ENCODE measurements around the gene TINAG.
A peak's percentile ranks its signal among the peaks of the same experiment; 100 is the strongest.

TINAG gene

GRCh38 chr6:54361188-54361587, 52.9 kb downstream of the TINAG start:
- H3K4me1 ChIP-seq (ENCODE audit: control insufficient read depth, insufficient read depth, low read length, unreplicated experiment), result no peaks in the 10 kb centered on the region
- no peak overlapping the region for H3K4me3 ChIP-seq (ENCODE audit: low read depth, low read length)
- no peaks in the 10 kb centered on the region for H3K79me2 ChIP-seq (ENCODE audit: control insufficient read depth, insufficient read depth, low read length, unreplicated experiment)
- H2AFZ ChIP-seq (ENCODE audit: low read length, unreplicated experiment), result no peak overlapping the region
- H3K27ac ChIP-seq (ENCODE audit: low read depth, low read length), result no peak overlapping the region
- no peaks in the 10 kb centered on the region for H3K36me3 ChIP-seq (ENCODE audit: insufficient read depth, low read length)
- no peaks in the 10 kb centered on the region for H3K27me3 ChIP-seq (ENCODE audit: insufficient read depth, low read length)

GRCh38 chr6:54361734-54362133, 53.5 kb downstream of the TINAG start:
- Histone ChIP-seq H3K36me3 (ENCODE audit: insufficient read depth, low read length) (no peaks in the 10 kb centered on the region), H2AFZ (ENCODE audit: low read length, unreplicated experiment) (no peak overlapping the region), H3K27ac (ENCODE audit: low read depth, low read length) (no peak overlapping the region), H3K27me3 (ENCODE audit: insufficient read depth, low read length) (no peaks in the 10 kb centered on the region), H3K4me1 (ENCODE audit: control insufficient read depth, insufficient read depth, low read length, unreplicated experiment) (no peaks in the 10 kb centered on the region), H3K4me3 (ENCODE audit: low read depth, low read length) (no peak overlapping the region), H3K79me2 (ENCODE audit: control insufficient read depth, insufficient read depth, low read length, unreplicated experiment) (no peaks in the 10 kb centered on the region)

- H2AFZ ChIP-seq (ENCODE audit: low read length, unreplicated experiment), result no peak overlapping the region
These were observed 58.6 kb downstream of the TINAG start for GRCh38 chr6:54366667-54367327.

GRCh38 chr6:54377776-54378175, 69.5 kb downstream of the TINAG start:
- H3K36me3 ChIP-seq (ENCODE audit: insufficient read depth, low read length), result no peaks in the 10 kb centered on the region
- no peaks in the 10 kb centered on the region for H3K4me1 ChIP-seq (ENCODE audit: control insufficient read depth, insufficient read depth, low read length, unreplicated experiment)
- no peaks in the 10 kb centered on the region for H3K27me3 ChIP-seq (ENCODE audit: insufficient read depth, low read length)
- no peak overlapping the region for H2AFZ ChIP-seq (ENCODE audit: low read length, unreplicated experiment)
- H3K4me3 ChIP-seq (ENCODE audit: low read depth, low read length), result no peak overlapping the region
- no peaks in the 10 kb centered on the region for H3K79me2 ChIP-seq (ENCODE audit: control insufficient read depth, insufficient read depth, low read length, unreplicated experiment)
- no peak overlapping the region for H3K27ac ChIP-seq (ENCODE audit: low read depth, low read length)

More at GRCh38 chr6:54366667-54367327, 58.6 kb downstream of the TINAG start:
- Histone ChIP-seq H3K27ac (ENCODE audit: low read depth, low read length) (0 out of 2 replicates have a peak overlapping the region, but pooled peaks have one; percentile 12), H3K4me1 (ENCODE audit: control insufficient read depth, insufficient read depth, low read length, unreplicated experiment) (peaks cover 6% of the 10 kb centered on the region), H3K27me3 (ENCODE audit: insufficient read depth, low read length) (no peaks in the 10 kb centered on the region), H3K4me3 (ENCODE audit: low read depth, low read length) (no peak overlapping the region), H3K79me2 (ENCODE audit: control insufficient read depth, insufficient read depth, low read length, unreplicated experiment) (no peaks in the 10 kb centered on the region), H3K36me3 (ENCODE audit: insufficient read depth, low read length) (no peaks in the 10 kb centered on the region)

- H3K79me2 ChIP-seq (ENCODE audit: control insufficient read depth, insufficient read depth, low read length, unreplicated experiment), result no peaks in the 10 kb centered on the region
- no peak overlapping the region for H3K4me3 ChIP-seq (ENCODE audit: low read depth, low read length)
- no peaks in the 10 kb centered on the region for H3K27me3 ChIP-seq (ENCODE audit: insufficient read depth, low read length)
- H3K36me3 ChIP-seq (ENCODE audit: insufficient read depth, low read length), result no peaks in the 10 kb centered on the region
- no peak overlapping the region for H3K27ac ChIP-seq (ENCODE audit: low read depth, low read length)
- no peak overlapping the region for H2AFZ ChIP-seq (ENCODE audit: low read length, unreplicated experiment)
- no peaks in the 10 kb centered on the region for H3K4me1 ChIP-seq (ENCODE audit: control insufficient read depth, insufficient read depth, low read length, unreplicated experiment)
These were observed 78.1 kb downstream of the TINAG start for GRCh38 chr6:54386295-54386694.

- no peak overlapping the region for H3K4me3 ChIP-seq (ENCODE audit: low read depth, low read length)
- H3K36me3 ChIP-seq (ENCODE audit: insufficient read depth, low read length), result no peaks in the 10 kb centered on the region
- H3K27ac ChIP-seq (ENCODE audit: low read depth, low read length), result no peak overlapping the region
- H2AFZ ChIP-seq (ENCODE audit: low read length, unreplicated experiment), result no peak overlapping the region
- H3K4me1 ChIP-seq (ENCODE audit: control insufficient read depth, insufficient read depth, low read length, unreplicated experiment), result no peaks in the 10 kb centered on the region
- no peaks in the 10 kb centered on the region for H3K27me3 ChIP-seq (ENCODE audit: insufficient read depth, low read length)
- no peaks in the 10 kb centered on the region for H3K79me2 ChIP-seq (ENCODE audit: control insufficient read depth, insufficient read depth, low read length, unreplicated experiment)
These were observed 82.1 kb downstream of the TINAG start for GRCh38 chr6:54390362-54390761.

- H3K4me3 ChIP-seq (ENCODE audit: low read depth, low read length), result no peak overlapping the region
- H3K79me2 ChIP-seq (ENCODE audit: control insufficient read depth, insufficient read depth, low read length, unreplicated experiment), result no peaks in the 10 kb centered on the region
- no peaks in the 10 kb centered on the region for H3K4me1 ChIP-seq (ENCODE audit: control insufficient read depth, insufficient read depth, low read length, unreplicated experiment)
- no peaks in the 10 kb centered on the region for H3K36me3 ChIP-seq (ENCODE audit: insufficient read depth, low read length)
- no peak overlapping the region for H2AFZ ChIP-seq (ENCODE audit: low read length, unreplicated experiment)
- no peaks in the 10 kb centered on the region for H3K27me3 ChIP-seq (ENCODE audit: insufficient read depth, low read length)
- H3K27ac ChIP-seq (ENCODE audit: low read depth, low read length), result no peak overlapping the region
These were observed 83.3 kb downstream of the TINAG start for GRCh38 chr6:54391577-54391976.

GRCh38 chr6:54403096-54403495, 94.9 kb downstream of the TINAG start:
- Histone ChIP-seq H3K4me3 (ENCODE audit: low read depth, low read length) (no peak overlapping the region), H3K27me3 (ENCODE audit: insufficient read depth, low read length) (no peaks in the 10 kb centered on the region), H3K4me1 (ENCODE audit: control insufficient read depth, insufficient read depth, low read length, unreplicated experiment) (no peaks in the 10 kb centered on the region), H2AFZ (ENCODE audit: low read length, unreplicated experiment) (no peak overlapping the region), H3K27ac (ENCODE audit: low read depth, low read length) (no peak overlapping the region), H3K36me3 (ENCODE audit: insufficient read depth, low read length) (no peaks in the 10 kb centered on the region), H3K79me2 (ENCODE audit: control insufficient read depth, insufficient read depth, low read length, unreplicated experiment) (no peaks in the 10 kb centered on the region)

GRCh38 chr6:54404791-54405190, 96.5 kb downstream of the TINAG start:
- no peak overlapping the region for H2AFZ ChIP-seq (ENCODE audit: low read length, unreplicated experiment)
- no peaks in the 10 kb centered on the region for H3K27me3 ChIP-seq (ENCODE audit: insufficient read depth, low read length)

GRCh38 chr6:54411767-54412166, 103.5 kb downstream of the TINAG start:
- Histone ChIP-seq H3K36me3 (ENCODE audit: insufficient read depth, low read length) (no peaks in the 10 kb centered on the region), H3K4me1 (ENCODE audit: control insufficient read depth, insufficient read depth, low read length, unreplicated experiment) (no peaks in the 10 kb centered on the region), H3K27me3 (ENCODE audit: insufficient read depth, low read length) (no peaks in the 10 kb centered on the region), H3K79me2 (ENCODE audit: control insufficient read depth, insufficient read depth, low read length, unreplicated experiment) (no peaks in the 10 kb centered on the region), H3K4me3 (ENCODE audit: low read depth, low read length) (no peak overlapping the region), H3K27ac (ENCODE audit: low read depth, low read length) (no peak overlapping the region), H2AFZ (ENCODE audit: low read length, unreplicated experiment) (no peak overlapping the region)

More at GRCh38 chr6:54404791-54405190, 96.5 kb downstream of the TINAG start:
- Histone ChIP-seq H3K36me3 (ENCODE audit: insufficient read depth, low read length) (no peaks in the 10 kb centered on the region), H3K79me2 (ENCODE audit: control insufficient read depth, insufficient read depth, low read length, unreplicated experiment) (no peaks in the 10 kb centered on the region), H3K4me3 (ENCODE audit: low read depth, low read length) (no peak overlapping the region), H3K4me1 (ENCODE audit: control insufficient read depth, insufficient read depth, low read length, unreplicated experiment) (no peaks in the 10 kb centered on the region), H3K27ac (ENCODE audit: low read depth, low read length) (no peak overlapping the region)

- Histone ChIP-seq H3K27ac (ENCODE audit: low read depth, low read length) (no peak overlapping the region), H3K4me1 (ENCODE audit: control insufficient read depth, insufficient read depth, low read length, unreplicated experiment) (peaks cover 10% of the 10 kb centered on the region), H3K27me3 (ENCODE audit: insufficient read depth, low read length) (no peaks in the 10 kb centered on the region), H3K4me3 (ENCODE audit: low read depth, low read length) (no peak overlapping the region), H3K79me2 (ENCODE audit: control insufficient read depth, insufficient read depth, low read length, unreplicated experiment) (no peaks in the 10 kb centered on the region), H3K36me3 (ENCODE audit: insufficient read depth, low read length) (no peaks in the 10 kb centered on the region), H2AFZ (ENCODE audit: low read length, unreplicated experiment) (no peak overlapping the region)
These were observed 107.3 kb downstream of the TINAG start for GRCh38 chr6:54415517-54415916.
